ENCODE results near the gene CEP162.
"Not testable (repeated sequence)": the region's sequence is repeated elsewhere in the genome, so short reads cannot be mapped to it uniquely, and the experiment has no call there.

- TF ChIP-seq, protein P1, sequence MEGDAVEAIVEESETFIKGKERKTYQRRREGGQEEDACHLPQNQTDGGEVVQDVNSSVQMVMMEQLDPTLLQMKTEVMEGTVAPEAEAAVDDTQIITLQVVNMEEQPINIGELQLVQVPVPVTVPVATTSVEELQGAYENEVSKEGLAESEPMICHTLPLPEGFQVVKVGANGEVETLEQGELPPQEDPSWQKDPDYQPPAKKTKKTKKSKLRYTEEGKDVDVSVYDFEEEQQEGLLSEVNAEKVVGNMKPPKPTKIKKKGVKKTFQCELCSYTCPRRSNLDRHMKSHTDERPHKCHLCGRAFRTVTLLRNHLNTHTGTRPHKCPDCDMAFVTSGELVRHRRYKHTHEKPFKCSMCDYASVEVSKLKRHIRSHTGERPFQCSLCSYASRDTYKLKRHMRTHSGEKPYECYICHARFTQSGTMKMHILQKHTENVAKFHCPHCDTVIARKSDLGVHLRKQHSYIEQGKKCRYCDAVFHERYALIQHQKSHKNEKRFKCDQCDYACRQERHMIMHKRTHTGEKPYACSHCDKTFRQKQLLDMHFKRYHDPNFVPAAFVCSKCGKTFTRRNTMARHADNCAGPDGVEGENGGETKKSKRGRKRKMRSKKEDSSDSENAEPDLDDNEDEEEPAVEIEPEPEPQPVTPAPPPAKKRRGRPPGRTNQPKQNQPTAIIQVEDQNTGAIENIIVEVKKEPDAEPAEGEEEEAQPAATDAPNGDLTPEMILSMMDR (IDR thresholded peaks at IDR 0.05): not testable (repeated sequence)
- not testable (repeated sequence) for TF ChIP-seq POLR2AphosphoS5 (IDR thresholded peaks at IDR 0.05)
Measured at GRCh38 chr6:84244416-84245081, 17.1 kb upstream of the CEP162 start.
